K562 (cell line): ENCODE measurements around the gene LGALS3BP. TPM values are rescaled to one million over a fixed set of nuclear protein-coding genes. Genes with fewer than 3 reads are reported as not detected.
"Not testable (repeated sequence)": the region's sequence is repeated elsewhere in the genome, so short reads cannot be mapped to it uniquely, and the experiment has no call there.

Experiments used
- ATAC-seq: fragments of 200-7000 bp; cut with Tn5 transposase; 3 replicates; pipeline ENCODE4 v1.9.1; 2020; ENCODE audit warnings: moderate library complexity
- BruUV-seq: library from RNA; stranded (reverse); fragments of 400-500 nt; replicated peaks from 2 replicates; lab custom pipeline; 2021; lab: Mats Ljungman, UMichigan
- CTCF ChIA-PET: fragments of 300-600 bp; formaldehyde crosslinking; extraction: SDS; loops from one replicate; lab custom pipeline; 2021; ENCODE audit warnings: low intra/inter-chr PET ratio; lab: Yijun Ruan, JAX
- POLR2A ChIA-PET: fragments of 300-600, 350-650 bp; sonication (Branson Sonifier 250); formaldehyde crosslinking; extraction: SDS; loops from one replicate; lab custom pipeline; 2021; ENCODE audit warnings: antibody characterized with exemption, inconsistent platforms; lab: Yijun Ruan, JAX
- DNase-seq, 4 experiments: peaks; one replicate each; pipeline versions ENCODE4 v3.0.0 to v3.0.0-alpha.2; 2011 to 2018; ENCODE audit warnings: low spot score in 3 of 4, mixed read lengths in 3 of 4; ENCODE audit errors: extremely low read depth in 1 of 4
- FAIRE-seq: peaks from 2 replicates; lab custom pipeline; 2011; peaks lifted over from hg19 to GRCh38; lab: Jason Lieb, UNC
- H2AFZ ChIP-seq: 2 replicates; pipeline ENCODE4 v1.6.0; 2011; ENCODE audit warnings: low read depth, low read length, control low read depth, inconsistent platforms
- H3K27ac ChIP-seq: fragments of 200-600 bp; 3 replicates; pipeline ENCODE4 v1.8.0; 2011; ENCODE audit warnings: low read depth, mild to moderate bottlenecking, control low read depth, inconsistent platforms, low read length, moderate library complexity, mixed read lengths; ENCODE audit errors: extremely low read depth
- H3K27me3 ChIP-seq, 2 experiments: fragments of 300-600 bp in 1 of 2; 2 replicates in 1 of 2; 3 replicates in 1 of 2; pipeline versions ENCODE4 v1.6.0 to v1.8.0; 2011; ENCODE audit warnings: inconsistent platforms in 2 of 2, low read length in 2 of 2, mild to moderate bottlenecking in 1 of 2, mixed read lengths in 1 of 2, moderate library complexity in 1 of 2; ENCODE audit not compliant: control insufficient read depth in 2 of 2, insufficient read depth in 2 of 2
- H3K36me3 ChIP-seq: fragments of 300-600 bp; 3 replicates; pipeline ENCODE4 v1.8.0; 2011; ENCODE audit warnings: mild to moderate bottlenecking, low read length, inconsistent platforms; ENCODE audit not compliant: control insufficient read depth, insufficient read depth
- H3K4me1 ChIP-seq, 2 experiments: fragments of 200-600 bp in 1 of 2; replicated peaks in 1 of 2; 2 replicates in 1 of 2; 3 replicates in 1 of 2; pipeline versions ENCODE4 v1.5.1 to v1.8.0; 2011; ENCODE audit warnings: inconsistent platforms in 2 of 2, low read length in 2 of 2, mild to moderate bottlenecking in 1 of 2, mixed read lengths in 1 of 2, moderate library complexity in 1 of 2; ENCODE audit not compliant: control insufficient read depth in 2 of 2, insufficient read depth in 2 of 2
- H3K4me2 ChIP-seq: 2 replicates; pipeline ENCODE4 v1.6.1; 2011; ENCODE audit warnings: low read length, control low read depth, inconsistent platforms, mixed read lengths; ENCODE audit not compliant: insufficient read depth
- H3K4me3 ChIP-seq: fragments of 200-600 bp; sonication (generic), shearing (Covaris generic); 2 replicates; pipeline ENCODE4 v1.5.1; 2016; ENCODE audit warnings: control low read depth, inconsistent platforms
- H3K79me2 ChIP-seq: fragments of 200-600 bp; 3 replicates; pipeline ENCODE4 v1.8.0; 2011; ENCODE audit warnings: low read length, inconsistent platforms; ENCODE audit not compliant: control insufficient read depth, insufficient read depth
- H3K9ac ChIP-seq, 2 experiments: 2 replicates each; pipeline versions ENCODE4 v1.6.0 to v1.6.1; 2011; ENCODE audit warnings: low read depth in 2 of 2, low read length in 2 of 2, control low read depth in 1 of 2, inconsistent platforms in 1 of 2, mild to moderate bottlenecking in 1 of 2, mixed read lengths in 1 of 2; ENCODE audit not compliant: insufficient read depth in 1 of 2
- H3K9me1 ChIP-seq: one replicate; pipeline ENCODE4 v1.6.0; 2011; ENCODE audit warnings: inconsistent platforms, mild to moderate bottlenecking, low read length, moderate library complexity; ENCODE audit not compliant: control insufficient read depth, insufficient read depth
- H3K9me3 ChIP-seq: replicated peaks from 2 replicates; pipeline ENCODE4 v1.5.1; 2011; ENCODE audit warnings: low read depth, low read length, inconsistent platforms; ENCODE audit not compliant: control insufficient read depth, insufficient read depth
- H4K20me1 ChIP-seq: replicated peaks from 2 replicates; pipeline ENCODE4 v1.6.1; 2011; ENCODE audit warnings: low read length, inconsistent platforms, mixed read lengths; ENCODE audit not compliant: control insufficient read depth, insufficient read depth
- DACH1 ChIP-seq: fragments of 450-650 bp; IDR thresholded peaks from 2 replicates; pipeline ENCODE4 v1.6.1; 2018; ENCODE audit not compliant: partially characterized antibody
- KAT8 ChIP-seq: fragments of 450-650 bp; IDR thresholded peaks from 2 replicates; pipeline ENCODE4 v1.6.1; 2016; ENCODE audit warnings: low read depth, mild to moderate bottlenecking
- NFE2L1 ChIP-seq: fragments of 450-650 bp; IDR thresholded peaks from 2 replicates; pipeline ENCODE4 v1.6.1; 2016; ENCODE audit warnings: missing genetic modification characterization, low read depth, mild to moderate bottlenecking, missing compliant biosample characterization, moderate library complexity, borderline replicate concordance
- STAT5B ChIP-seq: fragments of 250-450 bp; sonication (Bioruptor Pico); IDR thresholded peaks from 2 replicates; pipeline ENCODE4 v1.8.0; 2021; ENCODE audit warnings: mild to moderate bottlenecking, inconsistent platforms
- WGBS: fragments of 100-300 bp; shearing (Covaris generic); methylation state at CpG from one replicate; pipeline ENCODE4 v1.1.6; 2016; ENCODE audit warnings: low coverage, mixed read lengths; ENCODE audit not compliant: insufficient coverage; ENCODE audit errors: missing lambda C conversion rate; 5-methylcytosine and 5-hydroxymethylcytosine counted together
- in situ Hi-C: fragments of 300-500 bp; cut with MboI; formaldehyde crosslinking; loops from 4 replicates; pipeline ENCODE4 v1.15.0; 2018; ENCODE audit warnings: inconsistent platforms, mixed read lengths
- intact Hi-C: fragments of 100-400 bp; cut with micrococcal nuclease; formaldehyde crosslinking; loops from 2 replicates; pipeline ENCODE4 v1.14.2; 2022
- polyA plus RNA-seq, 8 experiments: library from polyadenylated mRNA; depleted of rRNA in 4 of 8; stranded (reverse) in 5 of 8; unstranded in 3 of 8; fragments of >200 nt; fragmentation: Nextera tagmentation in 2 of 8; fragmentation: Illumina TruSeq in 1 of 8; extraction: Ambion mirVana in 2 of 8; extraction: Trizol in 1 of 8; gene quantifications; 2 replicates each; pipeline versions ENCODE4 v1.2.1 to v1.2.3, GENCODE V29; 2011 to 2014; ENCODE audit warnings: inconsistent platforms in 1 of 8, missing spikeins in 1 of 8
- total RNA-seq, 7 experiments: library from RNA; depleted of rRNA in 6 of 7; stranded (reverse); fragments of >200 nt in 6 of 7; fragmentation: Illumina TruSeq in 2 of 7; extraction: Trizol in 2 of 7; gene quantifications; 2 replicates each; pipeline versions ENCODE4 v1.2.1 to v1.2.3, GENCODE V29; 2011 to 2021; ENCODE audit warnings: low replicate concordance in 1 of 7
- TF ChIP-seq, protein P1 (sequence below): fragments of 450-650 bp; formaldehyde crosslinking; IDR thresholded peaks from 2 replicates; pipeline ENCODE4 v1.4.0; 2022; ENCODE audit warnings: missing genetic modification characterization

Gene LGALS3BP
- total and polyA plus RNA-seq, 9 of the 15 experiments (the other 6 are each of a cell fraction or from before 2014, with no cell fraction given): 0.39 to 5.3 (median 3.2) TPM

DNA sequence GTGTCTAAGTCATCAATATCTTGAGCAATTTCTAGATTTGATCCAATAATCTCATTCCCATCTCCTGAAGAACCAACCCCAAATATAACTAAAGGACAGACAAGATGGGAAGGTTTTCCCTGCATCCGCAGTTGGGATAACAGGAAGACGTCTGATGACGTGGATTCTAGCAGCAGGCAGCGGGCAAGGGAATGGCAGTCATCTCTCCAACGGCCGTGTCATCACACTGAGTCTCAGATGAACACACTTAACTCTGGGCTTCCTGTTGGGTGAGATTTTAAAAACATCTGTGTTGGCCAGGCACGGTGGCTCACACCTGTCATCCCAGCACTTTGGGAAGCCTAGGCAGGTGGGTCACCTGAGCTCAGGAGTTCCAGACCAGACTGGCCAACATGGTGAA is 33.6 kb downstream of the LGALS3BP start (continued):
- TF ChIP-seq NFE2L1 (tag) (no peak), STAT5B (CRISPR knock-in tag) (no peak), DACH1 (no peak), KAT8 (no peak)
- TF ChIP-seq, protein P1, sequence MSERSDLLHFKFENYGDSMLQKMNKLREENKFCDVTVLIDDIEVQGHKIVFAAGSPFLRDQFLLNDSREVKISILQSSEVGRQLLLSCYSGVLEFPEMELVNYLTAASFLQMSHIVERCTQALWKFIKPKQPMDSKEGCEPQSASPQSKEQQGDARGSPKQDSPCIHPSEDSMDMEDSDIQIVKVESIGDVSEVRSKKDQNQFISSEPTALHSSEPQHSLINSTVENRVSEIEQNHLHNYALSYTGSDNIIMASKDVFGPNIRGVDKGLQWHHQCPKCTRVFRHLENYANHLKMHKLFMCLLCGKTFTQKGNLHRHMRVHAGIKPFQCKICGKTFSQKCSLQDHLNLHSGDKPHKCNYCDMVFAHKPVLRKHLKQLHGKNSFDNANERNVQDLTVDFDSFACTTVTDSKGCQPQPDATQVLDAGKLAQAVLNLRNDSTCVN (CRISPR knock-in tag): no peak

GRCh38 chr17:78945455-78945854 is 34.3 kb downstream of the LGALS3BP start:
- POLR2A ChIA-PET: interaction anchor here (0.6 to 0.7 kb wide), 2 partner anchors 9 to 723 kb away, joined by 3 read pairs; no protein-coding TSS in a partner anchor
- 3% methylated on average over 10 of the region's 12 CpGs for WGBS
- ATAC-seq, H3K79me2 ChIP-seq, intact Hi-C loops, DNase-seq, H3K4me1 ChIP-seq, H3K4me3 ChIP-seq, CTCF ChIA-PET, H3K9me1 ChIP-seq, FAIRE-seq, H3K9me3 ChIP-seq, in situ Hi-C loops, H3K27ac ChIP-seq, H3K36me3 ChIP-seq, H3K4me2 ChIP-seq, BruUV-seq, H4K20me1 ChIP-seq, H2AFZ ChIP-seq, H3K9ac ChIP-seq: not testable (repeated sequence)
- H3K27me3 ChIP-seq: peaks cover 27 to 66% of the 10 kb centered on the region in 2 experiments
